GM06990 (cell line): Measurements from ENCODE around the gene GALK2.
"Not testable (repeated sequence)": the region's sequence is repeated elsewhere in the genome, so short reads cannot be mapped to it uniquely, and the experiment has no call there.

Experiments
- DNase-seq: peaks from one replicate; pipeline ENCODE4 v3.0.0-alpha.2; 2011; ENCODE audit not compliant: insufficient read length; ENCODE audit errors: extremely low read depth
- H3K27me3 ChIP-seq: replicated peaks from 2 replicates; pipeline ENCODE4 v1.6.0; 2011; ENCODE audit warnings: low read length; ENCODE audit not compliant: control insufficient read depth, insufficient read depth
- H3K36me3 ChIP-seq: 2 replicates; pipeline ENCODE4 v1.5.1; 2011; ENCODE audit warnings: low read length; ENCODE audit not compliant: control insufficient read depth, insufficient read depth
- H3K4me3 ChIP-seq: replicated peaks from 2 replicates; pipeline ENCODE4 v1.5.1; 2011; ENCODE audit warnings: low read depth, mild to moderate bottlenecking, control low read depth, low read length
- TF ChIP-seq, protein P1 (sequence below): IDR thresholded peaks from 2 replicates; pipeline ENCODE4 v1.5.1; 2011; ENCODE audit warnings: low read length, control low read depth, mild to moderate bottlenecking, inconsistent platforms; ENCODE audit not compliant: insufficient read depth, poor library complexity, severe bottlenecking

The GALK2 gene

DNA sequence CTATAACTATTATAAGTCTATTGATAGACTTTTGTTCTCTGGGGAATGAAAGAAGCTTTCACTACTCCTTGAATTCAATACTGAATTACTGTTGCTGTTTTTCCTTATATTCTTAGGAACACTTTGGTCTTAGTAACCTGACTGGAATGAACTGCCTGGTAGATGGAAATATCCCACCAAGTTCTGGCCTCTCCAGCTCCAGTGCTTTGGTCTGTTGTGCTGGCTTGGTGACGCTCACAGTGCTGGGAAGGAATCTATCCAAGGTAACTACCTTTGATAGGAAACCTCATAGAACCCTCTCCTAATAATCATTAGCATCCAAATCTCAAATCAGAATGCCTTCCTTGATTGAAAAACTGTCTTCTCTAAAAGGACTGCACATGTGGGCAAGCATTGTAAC is 69.1 kb downstream of the GALK2 start:
- DNase-seq: no peak
- peaks cover 4% of the 10 kb centered on the region for H3K36me3 ChIP-seq
- H3K4me3 ChIP-seq: no peak overlapping the region
- TF ChIP-seq, protein P1, sequence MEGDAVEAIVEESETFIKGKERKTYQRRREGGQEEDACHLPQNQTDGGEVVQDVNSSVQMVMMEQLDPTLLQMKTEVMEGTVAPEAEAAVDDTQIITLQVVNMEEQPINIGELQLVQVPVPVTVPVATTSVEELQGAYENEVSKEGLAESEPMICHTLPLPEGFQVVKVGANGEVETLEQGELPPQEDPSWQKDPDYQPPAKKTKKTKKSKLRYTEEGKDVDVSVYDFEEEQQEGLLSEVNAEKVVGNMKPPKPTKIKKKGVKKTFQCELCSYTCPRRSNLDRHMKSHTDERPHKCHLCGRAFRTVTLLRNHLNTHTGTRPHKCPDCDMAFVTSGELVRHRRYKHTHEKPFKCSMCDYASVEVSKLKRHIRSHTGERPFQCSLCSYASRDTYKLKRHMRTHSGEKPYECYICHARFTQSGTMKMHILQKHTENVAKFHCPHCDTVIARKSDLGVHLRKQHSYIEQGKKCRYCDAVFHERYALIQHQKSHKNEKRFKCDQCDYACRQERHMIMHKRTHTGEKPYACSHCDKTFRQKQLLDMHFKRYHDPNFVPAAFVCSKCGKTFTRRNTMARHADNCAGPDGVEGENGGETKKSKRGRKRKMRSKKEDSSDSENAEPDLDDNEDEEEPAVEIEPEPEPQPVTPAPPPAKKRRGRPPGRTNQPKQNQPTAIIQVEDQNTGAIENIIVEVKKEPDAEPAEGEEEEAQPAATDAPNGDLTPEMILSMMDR: no peak
- no peaks in the 10 kb centered on the region for H3K27me3 ChIP-seq

DNA sequence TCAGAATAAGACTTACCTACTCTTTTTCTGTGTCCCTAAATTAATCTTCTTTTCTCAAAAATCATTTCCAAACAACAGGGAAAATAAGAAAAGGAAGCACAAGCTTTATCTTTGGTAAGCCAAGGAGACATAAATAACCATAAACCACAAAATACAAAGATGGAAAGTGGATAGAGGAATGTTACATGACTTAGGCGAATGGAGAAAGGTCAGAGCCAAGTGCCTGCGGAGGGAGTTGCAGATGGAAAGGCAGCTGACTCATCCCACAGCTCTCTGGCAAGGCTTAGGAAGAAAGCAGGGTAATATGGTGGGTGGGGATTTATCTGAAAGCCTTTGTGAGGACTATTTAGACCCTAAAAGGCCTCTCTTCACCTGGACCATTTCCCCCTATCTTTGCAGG is 72.8 kb downstream of the GALK2 start:
- H3K36me3 ChIP-seq: peaks cover 4% of the 10 kb centered on the region
- H3K27me3 ChIP-seq: no peaks in the 10 kb centered on the region
- no peak for DNase-seq
- TF ChIP-seq, protein P1: no peak
- H3K4me3 ChIP-seq: no peak overlapping the region

DNA sequence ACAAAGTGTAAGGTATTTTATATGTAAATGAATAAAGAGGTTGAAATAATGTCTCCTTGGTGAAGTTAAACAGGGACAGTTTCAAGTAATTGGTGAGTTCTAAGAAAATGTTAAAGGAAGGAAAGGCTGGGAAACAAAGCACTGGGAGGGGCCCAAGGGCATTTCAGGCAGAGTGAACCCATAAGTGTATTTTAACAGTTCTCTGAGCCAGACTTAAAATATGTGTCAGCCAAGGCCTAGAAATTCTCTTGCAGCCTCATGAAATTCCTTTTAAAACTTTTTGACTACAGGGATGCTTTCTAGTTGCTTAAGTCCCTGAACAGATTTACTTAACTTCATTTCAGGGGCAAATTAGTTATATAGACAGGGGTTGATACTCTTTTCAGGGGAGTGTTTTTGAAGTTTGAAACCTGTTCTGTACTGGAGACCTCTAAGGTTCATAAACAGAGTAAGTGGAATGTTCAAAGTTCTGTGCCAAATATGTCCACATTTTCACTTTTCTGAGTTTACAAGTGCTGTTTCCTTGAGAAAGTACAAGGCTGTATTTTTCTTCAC is 77.6 kb downstream of the GALK2 start:
- DNase-seq: no peak
- Histone ChIP-seq H3K4me3 (no peak overlapping the region), H3K27me3 (no peaks in the 10 kb centered on the region), H3K36me3 (peaks cover 3% of the 10 kb centered on the region)
- TF ChIP-seq, protein P1: no peak

DNA sequence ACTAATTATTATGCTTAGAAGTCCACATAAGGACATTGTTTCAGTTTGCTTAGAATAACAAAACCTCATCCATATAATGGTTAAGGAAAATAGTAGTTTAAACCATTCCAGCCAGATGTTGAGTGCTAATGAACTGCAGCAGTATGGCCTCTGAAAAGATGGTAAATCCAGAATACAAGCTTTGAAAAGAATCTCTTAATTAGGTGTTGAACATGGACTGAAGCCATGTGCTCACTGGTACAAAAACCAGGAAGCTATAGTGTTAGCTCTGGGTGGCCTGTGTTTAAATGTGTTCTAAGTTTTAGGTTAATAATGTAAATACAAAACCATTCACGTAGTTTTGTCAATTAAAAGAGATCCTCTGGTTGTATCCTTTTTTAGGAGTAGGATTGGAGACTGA is 78.2 kb downstream of the GALK2 start:
- TF ChIP-seq, protein P1: no peak
- H3K4me3 ChIP-seq: no peak overlapping the region
- DNase-seq: no peak
- no peaks in the 10 kb centered on the region for H3K27me3 ChIP-seq
- peaks cover under 1% of the 10 kb centered on the region for H3K36me3 ChIP-seq

DNA sequence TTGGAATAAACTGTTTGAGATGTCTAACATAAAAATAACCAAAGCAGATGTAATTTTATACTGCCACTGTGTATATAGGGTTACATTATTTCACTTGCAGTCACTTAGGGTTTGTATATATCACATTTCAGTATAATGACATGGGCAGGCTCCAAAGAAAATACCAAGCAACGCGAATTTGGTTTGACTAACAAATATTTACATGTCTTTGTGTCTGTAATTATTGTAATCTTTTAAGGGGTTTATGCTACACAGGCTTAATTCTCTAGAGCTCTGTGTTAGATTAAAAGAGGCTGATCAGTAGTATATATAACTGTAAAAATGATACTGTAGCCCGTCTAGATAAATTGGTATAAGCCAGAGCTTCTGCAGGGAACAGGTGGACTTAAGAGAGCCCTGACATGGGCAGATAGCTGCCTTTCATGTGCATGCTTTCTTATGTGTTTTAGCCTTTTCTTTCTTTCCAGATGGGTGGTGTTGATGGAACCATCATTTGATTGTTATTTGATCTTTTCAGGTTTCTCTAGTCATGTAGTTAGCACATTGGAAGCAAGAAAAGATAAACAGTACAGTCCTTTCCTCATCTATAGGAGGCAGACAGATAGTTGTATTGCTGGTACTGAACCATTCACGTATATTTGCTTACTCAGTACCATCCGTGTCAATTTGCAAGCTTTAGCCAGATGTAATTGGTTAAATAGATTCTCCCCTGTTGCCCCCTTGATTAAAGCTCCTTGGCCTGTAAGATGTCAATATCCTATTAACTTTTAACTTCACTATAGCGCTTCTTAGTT is 86.1 kb downstream of the GALK2 start:
- Histone ChIP-seq H3K36me3 (no peaks in the 10 kb centered on the region), H3K4me3 (no peak overlapping the region), H3K27me3 (no peaks in the 10 kb centered on the region)
- no peak for DNase-seq
- TF ChIP-seq, protein P1: no peak

DNA sequence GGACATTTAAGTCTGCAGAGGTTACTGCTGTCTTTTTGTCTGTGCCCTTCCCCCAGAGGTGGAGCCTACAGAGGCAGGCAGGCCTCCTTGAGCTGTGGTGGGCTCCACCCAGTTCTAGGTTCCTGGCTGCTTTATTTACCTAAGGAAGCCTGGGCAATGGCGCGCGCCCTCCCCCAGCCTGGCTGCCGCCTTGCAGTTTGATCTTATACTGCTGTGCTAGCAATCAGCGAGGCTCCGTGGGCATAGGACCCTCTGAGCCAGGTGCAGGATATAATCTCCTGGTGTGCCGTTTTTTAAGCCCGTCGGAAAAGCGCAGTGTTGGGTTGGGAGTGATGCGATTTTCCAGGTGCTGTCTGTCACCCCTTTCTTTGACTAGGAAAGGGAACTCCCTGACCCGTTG is 95.1 kb downstream of the GALK2 start:
- H3K4me3 ChIP-seq, H3K27me3 ChIP-seq, DNase-seq, H3K36me3 ChIP-seq: not testable (repeated sequence)
